Ovary (tissue), 9 donors: ENCODE results near the gene BICDL2. TPM values are rescaled to one million over a fixed set of nuclear protein-coding genes. Genes with fewer than 3 reads are reported as not detected.

Experiments used
- DNase-seq, 5 donors: peaks; one replicate each; pipeline ENCODE4 v3.0.0-alpha.2; 2019 to 2020
- H3K27ac ChIP-seq, 2 donors: fragments of 200-600 bp; one replicate each; pipeline versions ENCODE4 v1.5.1 to v1.8.0; 2019 to 2022
- H3K27me3 ChIP-seq: fragments of 200-600 bp; one replicate; pipeline ENCODE4 v1.8.0; 2022
- H3K36me3 ChIP-seq: fragments of 200-600 bp; sonication (generic); one replicate; pipeline ENCODE4 v1.5.1; 2019
- H3K4me1 ChIP-seq: one replicate; pipeline ENCODE4 v1.8.1; 2013; ENCODE audit warnings: mild to moderate bottlenecking, moderate library complexity; ENCODE audit not compliant: insufficient read depth
- H3K4me3 ChIP-seq: fragments of 200-600 bp; sonication (generic); one replicate; pipeline ENCODE4 v1.5.1; 2017
- H3K9me3 ChIP-seq, 2 donors: fragments of 200-600 bp in 1 of 2; sonication (generic) in 1 of 2; one replicate each; pipeline versions ENCODE4 v1.5.1 to v1.8.1; 2013 to 2019; ENCODE audit warnings: mild to moderate bottlenecking in 1 of 2, moderate library complexity in 1 of 2
- EP300 ChIP-seq: sonication (generic); formaldehyde crosslinking; IDR thresholded peaks from one replicate; pipeline ENCODE4 v1.6.1; 2017; ENCODE audit warnings: antibody characterized with exemption
- POLR2A ChIP-seq: fragments of 450-650 bp; IDR thresholded peaks from one replicate; pipeline ENCODE4 v1.6.1; 2017; ENCODE audit warnings: antibody characterized with exemption, mild to moderate bottlenecking, moderate library complexity
- WGBS, 3 donors: extraction: QIAGEN DNeasy Blood & Tissue Kit in 1 of 3; methylation state at CpG; one replicate each; pipeline versions ENCODE4 v1.1.5 to v1.1.7; 2013 to 2017; 5-methylcytosine and 5-hydroxymethylcytosine counted together
- intact Hi-C, 4 donors: fragments of 100-400 bp; cut with DNase I; formaldehyde crosslinking; loops; one replicate each; pipeline versions ENCODE4 v1.11.0 to v1.15.1; 2022 to 2023
- polyA plus RNA-seq, 2 donors: library from polyadenylated mRNA; stranded (reverse); fragments of 200-250 nt in 1 of 2; fragments of 350-450 nt in 1 of 2; fragmentation: Illumina TruSeq in 1 of 2; extraction: RNeasy Lipid Tissue Mini Kit (QIAGEN cat#74804) in 1 of 2; gene quantifications; one replicate each; pipeline ENCODE4 v1.2.3, GENCODE V29; 2013 to 2014
- total RNA-seq, 7 donors: library from RNA; depleted of rRNA in 2 of 7; stranded (reverse); fragments of >200 nt in 2 of 7; fragmentation: NEBNext Ultra II Directional in 3 of 7; extraction: Animal tissue kit (Norgen Biotek cat#: 25700) in 3 of 7; gene quantifications; one replicate each; pipeline versions ENCODE4 v1.1.0 to v1.2.4, GENCODE V29; 2016 to 2023
- TF ChIP-seq, protein P1 (sequence below), 3 donors: fragments of 450-650 bp in 2 of 3; fragments of 200-600 bp in 1 of 3; IDR thresholded peaks; one replicate each; pipeline versions ENCODE4 v1.5.1 to v1.8.0; 2016 to 2022; ENCODE audit warnings: antibody characterized with exemption in 3 of 3, mild to moderate bottlenecking in 1 of 3
- donor health status: DM: no; HTN: no; CAD: no; lungs with moderate emphysema.
- donor health status: DM: no; HTN: no; CAD: no.
- donor health status: Bipolar disorder and iron deficiency.
- donor health status: DM: yes; HTN: yes; CAD: no.
- donor health status: DM: no; HTN: no; CAD: no.
- donor health status: DM: yes; HTN: yes; CAD: no.

Gene BICDL2
- total and polyA plus RNA-seq, 9 donors = 0.02 to 21.9 (median 1.3) TPM; not detected in 3

DNA sequence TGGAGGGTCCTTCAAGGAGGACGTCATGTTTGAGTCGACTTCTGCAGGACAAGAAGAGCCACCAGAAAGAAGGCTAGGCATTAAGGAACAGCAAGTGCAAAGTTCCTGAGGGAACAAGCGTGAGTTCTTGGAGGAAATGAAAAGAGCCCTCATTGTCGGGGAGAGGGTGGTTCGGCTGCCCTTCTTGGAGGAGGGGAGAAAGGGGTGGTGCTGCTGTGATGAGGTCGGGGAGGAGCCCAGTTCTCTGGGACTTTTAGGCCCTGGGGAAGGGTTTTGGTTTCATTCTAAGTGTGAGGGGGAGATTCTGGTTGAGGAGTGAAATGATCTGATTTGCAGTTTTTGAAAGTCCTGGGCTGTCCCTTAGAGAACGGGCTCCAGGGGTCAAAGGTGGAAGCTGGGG is 4.1 kb downstream of the BICDL2 start:
- DNase-seq = no peak
- Histone ChIP-seq H3K27me3 (peaks cover 2% of the 10 kb centered on the region), H3K4me1 (no peaks in the 10 kb centered on the region), H3K27ac (no peak overlapping the region), H3K4me3 (no peak overlapping the region), H3K36me3 (no peaks in the 10 kb centered on the region), H3K9me3 (no peaks in the 10 kb centered on the region)
- intact Hi-C loops = loop anchor here in 1 of 4 donors (10.0 kb wide), 1 partner anchor 132 kb away; no protein-coding TSS in a partner anchor
- TF ChIP-seq EP300 (no peak), POLR2A (no peak)
- TF ChIP-seq, protein P1, sequence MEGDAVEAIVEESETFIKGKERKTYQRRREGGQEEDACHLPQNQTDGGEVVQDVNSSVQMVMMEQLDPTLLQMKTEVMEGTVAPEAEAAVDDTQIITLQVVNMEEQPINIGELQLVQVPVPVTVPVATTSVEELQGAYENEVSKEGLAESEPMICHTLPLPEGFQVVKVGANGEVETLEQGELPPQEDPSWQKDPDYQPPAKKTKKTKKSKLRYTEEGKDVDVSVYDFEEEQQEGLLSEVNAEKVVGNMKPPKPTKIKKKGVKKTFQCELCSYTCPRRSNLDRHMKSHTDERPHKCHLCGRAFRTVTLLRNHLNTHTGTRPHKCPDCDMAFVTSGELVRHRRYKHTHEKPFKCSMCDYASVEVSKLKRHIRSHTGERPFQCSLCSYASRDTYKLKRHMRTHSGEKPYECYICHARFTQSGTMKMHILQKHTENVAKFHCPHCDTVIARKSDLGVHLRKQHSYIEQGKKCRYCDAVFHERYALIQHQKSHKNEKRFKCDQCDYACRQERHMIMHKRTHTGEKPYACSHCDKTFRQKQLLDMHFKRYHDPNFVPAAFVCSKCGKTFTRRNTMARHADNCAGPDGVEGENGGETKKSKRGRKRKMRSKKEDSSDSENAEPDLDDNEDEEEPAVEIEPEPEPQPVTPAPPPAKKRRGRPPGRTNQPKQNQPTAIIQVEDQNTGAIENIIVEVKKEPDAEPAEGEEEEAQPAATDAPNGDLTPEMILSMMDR (IDR thresholded peaks at IDR 0.05) = no peak
- 17 to 28% (median 22%) methylated on average over 7 of the region's 7 CpGs for WGBS, 3 donors

DNA sequence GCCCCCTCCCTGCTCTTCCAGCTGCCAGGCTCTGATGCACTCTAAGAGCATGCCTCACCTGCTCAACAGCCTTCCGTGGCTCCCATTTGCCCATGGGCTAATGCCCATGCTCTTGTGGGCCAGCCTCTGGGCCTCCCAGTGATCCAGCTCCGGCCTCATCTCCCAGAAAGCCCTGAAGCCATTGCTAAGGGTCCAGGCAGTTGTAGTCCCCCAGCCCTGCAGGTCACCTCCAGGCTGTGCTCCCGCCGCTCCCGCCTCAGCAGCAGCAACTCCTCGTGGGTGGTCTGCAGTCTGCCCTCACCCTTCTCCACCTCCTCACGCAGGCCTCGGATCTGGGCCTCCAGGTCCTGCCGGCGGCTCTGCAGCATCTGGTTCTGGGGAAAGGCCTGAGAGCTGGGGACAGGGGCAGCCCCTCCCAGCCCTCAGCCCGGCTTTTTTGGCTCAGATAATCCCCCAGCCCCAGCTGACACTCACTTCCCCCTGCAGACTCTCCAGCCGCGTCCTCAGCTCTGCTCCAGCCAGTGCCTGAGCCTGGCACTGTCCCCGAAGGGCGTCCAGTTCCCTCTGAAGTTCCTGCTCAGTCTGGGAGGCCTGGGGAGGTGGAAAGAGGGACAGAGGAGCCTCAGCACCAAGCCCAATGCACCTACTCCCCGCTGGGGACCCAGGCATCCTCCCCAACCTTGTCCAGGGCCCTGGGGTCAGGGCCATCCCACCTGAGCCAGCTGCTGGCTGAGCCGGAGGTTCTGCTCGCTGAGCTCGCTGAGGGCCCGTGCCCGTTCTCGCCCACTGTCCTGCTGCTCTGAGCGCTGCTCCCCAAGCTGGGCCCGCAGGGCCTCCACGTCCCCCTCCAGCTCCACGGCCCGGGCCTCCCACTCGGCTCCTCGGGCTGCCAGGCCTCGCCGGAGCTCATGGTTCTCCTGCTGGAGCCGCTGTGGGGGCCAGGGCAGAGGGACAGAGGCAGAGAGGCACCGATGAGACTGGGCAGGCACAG is 6.2 kb downstream of the BICDL2 start:
- WGBS, 3 donors = 53 to 69% (median 53%) methylated on average over 33 of the region's 33 CpGs
- Histone ChIP-seq H3K9me3 (no peaks in the 10 kb centered on the region), H3K27ac (no peak overlapping the region), H3K27me3 (peaks cover 2% of the 10 kb centered on the region), H3K4me1 (no peaks in the 10 kb centered on the region), H3K36me3 (no peaks in the 10 kb centered on the region), H3K4me3 (no peak overlapping the region)
- DNase-seq = no peak
- TF ChIP-seq, protein P1 (IDR thresholded peaks at IDR 0.05) = no peak
- TF ChIP-seq POLR2A (no peak), EP300 (no peak)
- intact Hi-C loops = loop anchor here in 1 of 4 donors (10.0 kb wide), 1 partner anchor 134 kb away; no protein-coding TSS in a partner anchor

DNA sequence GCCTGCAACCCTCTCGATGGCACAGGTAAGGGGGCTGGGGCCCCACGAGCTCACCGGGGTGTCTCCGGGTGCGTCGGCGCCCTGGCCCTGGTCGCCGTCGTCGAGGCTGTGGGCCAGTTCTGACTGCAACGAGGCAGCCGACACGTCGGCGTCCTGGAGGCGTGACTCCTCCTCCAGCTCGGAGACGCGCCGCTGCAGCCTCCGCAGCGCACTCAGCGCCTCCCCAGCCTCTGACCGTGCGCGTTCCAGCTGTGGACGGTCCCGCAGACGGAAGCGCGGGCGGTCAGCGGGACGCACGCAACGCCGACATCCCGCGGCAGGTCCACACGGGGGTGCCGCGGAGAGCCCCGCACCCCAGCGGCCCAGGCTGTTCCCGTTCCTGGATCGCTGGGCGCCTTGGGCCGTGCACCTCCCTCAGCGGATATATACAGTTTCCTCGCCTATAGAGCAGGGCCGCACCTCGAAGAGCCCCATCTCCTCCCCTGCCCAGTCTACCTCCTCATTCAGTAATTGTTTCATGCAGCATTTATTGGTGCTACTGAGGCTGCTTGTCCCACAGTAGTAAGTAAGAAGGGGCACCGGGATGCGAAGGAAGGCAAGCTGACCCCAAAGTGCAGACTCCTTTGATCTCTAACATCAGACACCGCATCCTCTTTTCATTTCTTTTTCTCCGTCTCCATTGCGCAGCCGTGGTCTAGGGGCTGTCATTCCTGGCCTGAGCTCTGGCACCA is 7.1 kb downstream of the BICDL2 start:
- DNase-seq = no peak
- WGBS, 3 donors = 8 to 9% (median 9%) methylated on average over 55 to 59 of the region's 59 CpGs
- peaks cover 2% of the 10 kb centered on the region for H3K27me3 ChIP-seq
- H3K27ac ChIP-seq = no peak overlapping the region
- H3K9me3 ChIP-seq = no peaks in the 10 kb centered on the region
- no peaks in the 10 kb centered on the region for H3K4me1 ChIP-seq
- H3K36me3 ChIP-seq = no peaks in the 10 kb centered on the region
- no peak for TF ChIP-seq POLR2A
- TF ChIP-seq, protein P1 (IDR thresholded peaks at IDR 0.05) = no peak
- no peak for TF ChIP-seq EP300
- intact Hi-C loops = loop anchor here in 2 of 4 donors (10.0 kb wide), 2 partner anchors 135 to 255 kb away; partner anchors contain the start of gene ZNF263 (in 1 of the 2)
- H3K4me3 ChIP-seq = no peak overlapping the region

DNA sequence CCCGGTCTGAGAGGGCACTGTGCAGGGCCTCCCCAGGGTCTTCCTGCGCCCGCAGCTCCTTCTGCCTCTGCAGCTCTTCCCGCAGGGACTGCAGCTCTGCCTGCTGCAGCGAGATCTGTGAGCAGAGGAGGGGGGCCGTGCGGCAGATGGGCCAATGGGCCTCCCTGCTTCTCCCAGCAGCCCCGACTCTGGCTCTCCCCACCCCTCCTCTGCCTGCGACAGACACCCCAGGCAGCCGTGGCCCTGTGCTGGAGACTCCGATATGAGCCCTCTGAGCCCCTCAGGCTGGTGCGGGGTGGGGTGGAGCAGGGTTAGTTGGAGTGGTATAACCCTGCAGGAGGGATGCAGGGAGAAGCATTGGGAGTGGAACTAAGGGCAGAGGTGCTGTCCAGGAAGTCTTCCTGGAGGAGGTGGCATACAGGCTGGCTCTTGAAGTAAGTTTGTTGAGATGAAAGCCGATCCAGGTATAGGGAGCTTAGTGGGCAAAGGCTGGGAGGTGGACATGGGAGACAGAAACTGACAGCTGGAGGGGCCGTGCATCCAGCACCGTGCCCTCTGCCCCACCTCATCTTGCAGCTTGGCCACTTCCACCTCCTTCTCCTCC is 7.9 kb downstream of the BICDL2 start:
- Histone ChIP-seq H3K27me3 (peaks cover 2% of the 10 kb centered on the region), H3K4me1 (no peaks in the 10 kb centered on the region), H3K36me3 (no peaks in the 10 kb centered on the region), H3K9me3 (no peaks in the 10 kb centered on the region), H3K27ac (no peak overlapping the region), H3K4me3 (no peak overlapping the region)
- no peak for TF ChIP-seq POLR2A
- TF ChIP-seq, protein P1 (IDR thresholded peaks at IDR 0.05) = no peak
- TF ChIP-seq EP300 = no peak
- intact Hi-C loops = loop anchor here in 1 of 4 donors (10.0 kb wide), 1 partner anchor 256 kb away; the partner anchor contains the start of gene ZNF263
- DNase-seq = peak in 1 of 5 donors; percentile 11
- 19 to 20% (median 20%) methylated on average over 15 of the region's 15 CpGs for WGBS, 3 donors
